Measurements from ENCODE around the gene DAP. TPM values are rescaled to one million over a fixed set of nuclear protein-coding genes. Genes with fewer than 3 reads are reported as not detected.

DAP gene
- total RNA-seq, 1 experiment from 2014 or later, result 77.6 TPM

GRCh38 chr5:10668697-10669096 lies 92.3 kb downstream of the DAP start:
- Histone ChIP-seq H3K9me3 (no peaks in the 10 kb centered on the region), H3K4me3 (ENCODE audit: low read depth, low read length) (no peak overlapping the region), H3K4me1 (0 out of 2 replicates have a peak, but pooled peaks cover 7% of the 10 kb centered on the region), H3K27me3 (replicated peaks; ENCODE audit: control insufficient read depth, insufficient read depth, low read length) (no peaks in the 10 kb centered on the region), H3K36me3 (ENCODE audit: control insufficient read depth, insufficient read depth, low read length) (no peaks in the 10 kb centered on the region)
- no peak for DNase-seq
- no peak overlapping the region for H3K27ac Mint-ChIP-seq (ENCODE audit: unreplicated experiment)
- no peaks in the 10 kb centered on the region for H3K27me3 Mint-ChIP-seq (ENCODE audit: insufficient read depth, unreplicated experiment)
- no peaks in the 10 kb centered on the region for H3K4me1 Mint-ChIP-seq (ENCODE audit: low read depth, unreplicated experiment)
- CTCF ChIA-PET, result no interaction called here
- TF ChIP-seq, protein P1, sequence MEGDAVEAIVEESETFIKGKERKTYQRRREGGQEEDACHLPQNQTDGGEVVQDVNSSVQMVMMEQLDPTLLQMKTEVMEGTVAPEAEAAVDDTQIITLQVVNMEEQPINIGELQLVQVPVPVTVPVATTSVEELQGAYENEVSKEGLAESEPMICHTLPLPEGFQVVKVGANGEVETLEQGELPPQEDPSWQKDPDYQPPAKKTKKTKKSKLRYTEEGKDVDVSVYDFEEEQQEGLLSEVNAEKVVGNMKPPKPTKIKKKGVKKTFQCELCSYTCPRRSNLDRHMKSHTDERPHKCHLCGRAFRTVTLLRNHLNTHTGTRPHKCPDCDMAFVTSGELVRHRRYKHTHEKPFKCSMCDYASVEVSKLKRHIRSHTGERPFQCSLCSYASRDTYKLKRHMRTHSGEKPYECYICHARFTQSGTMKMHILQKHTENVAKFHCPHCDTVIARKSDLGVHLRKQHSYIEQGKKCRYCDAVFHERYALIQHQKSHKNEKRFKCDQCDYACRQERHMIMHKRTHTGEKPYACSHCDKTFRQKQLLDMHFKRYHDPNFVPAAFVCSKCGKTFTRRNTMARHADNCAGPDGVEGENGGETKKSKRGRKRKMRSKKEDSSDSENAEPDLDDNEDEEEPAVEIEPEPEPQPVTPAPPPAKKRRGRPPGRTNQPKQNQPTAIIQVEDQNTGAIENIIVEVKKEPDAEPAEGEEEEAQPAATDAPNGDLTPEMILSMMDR (IDR thresholded peaks at IDR 0.05; ENCODE audit: insufficient read depth in 1 of 2, low read depth in 1 of 2, low read length in 1 of 2, severe bottlenecking in 1 of 2, unreplicated experiment in 1 of 2), result no peak
- H3K9me3 Mint-ChIP-seq (ENCODE audit: unreplicated experiment), result no peaks in the 10 kb centered on the region
- intact Hi-C loops (cut with micrococcal nuclease; ENCODE audit: unreplicated experiment), result no loop called here
- POLR2A ChIA-PET, result no interaction called here
- H3K36me3 Mint-ChIP-seq (ENCODE audit: insufficient read depth, unreplicated experiment), result no peaks in the 10 kb centered on the region
- H3K4me3 Mint-ChIP-seq (ENCODE audit: unreplicated experiment), result no peak overlapping the region
- BruUV-seq (replicated peaks), result no TSS peak

GRCh38 chr5:10667431-10668057 lies 93.5 kb downstream of the DAP start:
- POLR2A ChIA-PET, result no interaction called here
- Mint-ChIP-seq H3K9me3 (ENCODE audit: unreplicated experiment) (no peaks in the 10 kb centered on the region), H3K27ac (ENCODE audit: unreplicated experiment) (no peak overlapping the region), H3K4me3 (ENCODE audit: unreplicated experiment) (no peak overlapping the region), H3K4me1 (ENCODE audit: low read depth, unreplicated experiment) (no peaks in the 10 kb centered on the region), H3K36me3 (ENCODE audit: insufficient read depth, unreplicated experiment) (no peaks in the 10 kb centered on the region), H3K27me3 (ENCODE audit: insufficient read depth, unreplicated experiment) (no peaks in the 10 kb centered on the region)
- no TSS peak for BruUV-seq (replicated peaks)
- no peak for DNase-seq
- no peaks in the 10 kb centered on the region for H3K9me3 ChIP-seq
- no peaks in the 10 kb centered on the region for H3K36me3 ChIP-seq (ENCODE audit: control insufficient read depth, insufficient read depth, low read length)
- TF ChIP-seq, protein P1 (IDR thresholded peaks at IDR 0.05; ENCODE audit: insufficient read depth in 1 of 2, low read depth in 1 of 2, low read length in 1 of 2, severe bottlenecking in 1 of 2, unreplicated experiment in 1 of 2), result no peak
- CTCF ChIA-PET, result no interaction called here
- no peaks in the 10 kb centered on the region for H3K27me3 ChIP-seq (replicated peaks; ENCODE audit: control insufficient read depth, insufficient read depth, low read length)
- 0 out of 2 replicates have a peak, but pooled peaks cover 7% of the 10 kb centered on the region for H3K4me1 ChIP-seq
- intact Hi-C loops (cut with micrococcal nuclease; ENCODE audit: unreplicated experiment), result no loop called here
- no peak overlapping the region for H3K4me3 ChIP-seq (ENCODE audit: low read depth, low read length)

- no peaks in the 10 kb centered on the region for H3K36me3 ChIP-seq (ENCODE audit: control insufficient read depth, insufficient read depth, low read length)
- no peak overlapping the region for H3K4me3 ChIP-seq (ENCODE audit: low read depth, low read length)
- H3K27ac Mint-ChIP-seq (ENCODE audit: unreplicated experiment), result no peak overlapping the region
- no peaks in the 10 kb centered on the region for H3K9me3 ChIP-seq
- no peak overlapping the region for H3K4me3 Mint-ChIP-seq (ENCODE audit: unreplicated experiment)
- no peak for DNase-seq
- H3K27me3 Mint-ChIP-seq (ENCODE audit: insufficient read depth, unreplicated experiment), result no peaks in the 10 kb centered on the region
- intact Hi-C loops (cut with micrococcal nuclease; ENCODE audit: unreplicated experiment), result no loop called here
- 0 out of 2 replicates have a peak, but pooled peaks cover 3% of the 10 kb centered on the region for H3K4me1 ChIP-seq
- TF ChIP-seq, protein P1 (IDR thresholded peaks at IDR 0.05; ENCODE audit: insufficient read depth in 1 of 2, low read depth in 1 of 2, low read length in 1 of 2, severe bottlenecking in 1 of 2, unreplicated experiment in 1 of 2), result no peak
- BruUV-seq (replicated peaks), result no TSS peak
- no peaks in the 10 kb centered on the region for H3K36me3 Mint-ChIP-seq (ENCODE audit: insufficient read depth, unreplicated experiment)
- no peaks in the 10 kb centered on the region for H3K27me3 ChIP-seq (replicated peaks; ENCODE audit: control insufficient read depth, insufficient read depth, low read length)
- H3K4me1 Mint-ChIP-seq (ENCODE audit: low read depth, unreplicated experiment), result no peaks in the 10 kb centered on the region
- CTCF ChIA-PET, result no interaction called here
- POLR2A ChIA-PET, result interaction anchor here (0.6 kb wide), 1 partner anchor 313 kb away, joined by 3 read pairs; the partner anchor contains the start of gene MARCHF6
- H3K9me3 Mint-ChIP-seq (ENCODE audit: unreplicated experiment), result no peaks in the 10 kb centered on the region
Measured at GRCh38 chr5:10666531-10667299, 94.3 kb downstream of the DAP start.

Measured in Caco-2 (cell line).